ENCODE data around the gene SEMA6A. TPM values are rescaled to one million over a fixed set of nuclear protein-coding genes. Genes with fewer than 3 reads are reported as not detected.
A peak's percentile ranks its signal among the peaks of the same experiment; 100 is the strongest.

The SEMA6A gene
- total and polyA plus RNA-seq, 10 of the 15 experiments (the other 5 are each of a cell fraction or from before 2014, with no cell fraction given): 0.16 to 10.2 (median 1.1) TPM

DNA sequence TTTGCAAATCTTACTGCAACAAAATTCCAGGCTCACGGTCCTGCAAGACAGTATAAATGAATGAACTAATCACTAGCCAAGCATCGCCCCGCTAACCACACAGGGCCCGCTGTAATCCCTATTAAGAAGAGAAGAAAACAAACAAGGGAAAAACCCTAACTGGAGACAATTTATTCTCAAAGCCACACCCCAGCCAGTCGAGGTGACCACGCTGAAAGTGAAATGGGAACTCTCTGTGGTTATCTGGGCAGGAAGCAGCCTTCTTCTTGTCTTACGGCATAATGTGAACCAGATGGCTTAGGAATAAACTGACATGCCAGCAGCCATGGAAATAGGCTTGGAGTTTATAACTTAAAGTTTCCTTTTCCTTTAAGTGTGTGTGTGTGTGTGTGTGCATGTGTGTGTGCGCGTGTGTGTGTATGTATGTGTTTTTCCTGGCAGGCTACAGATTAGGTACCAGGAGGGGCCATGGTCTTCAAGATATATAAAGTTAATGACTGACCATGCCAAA, 120.2 kb downstream of the SEMA6A start (continued):
- TF ChIP-seq RELA (IDR thresholded peaks at IDR 0.05; ENCODE audit: borderline replicate concordance, partially characterized antibody) (peak; percentile 20), NR2C2 (IDR thresholded peaks at IDR 0.05; ENCODE audit: borderline replicate concordance, control insufficient read depth, insufficient read length, low read depth) (no peak), IKZF1 (conservative IDR thresholded peaks at IDR 0.05) (peak; percentile 85), SRF (IDR thresholded peaks at IDR 0.05; ENCODE audit: low read depth in 2 of 2, low read length in 2 of 2) (no peak), NR2F1 (conservative IDR thresholded peaks at IDR 0.05) (no peak), ZNF274 (IDR thresholded peaks at IDR 0.05; ENCODE audit: insufficient read depth, insufficient read length) (no peak), MYC (IDR thresholded peaks at IDR 0.05; ENCODE audit: insufficient read depth, insufficient read length, insufficient replicate concordance, low read length, severe bottlenecking) (no peak), ZBED1 (IDR thresholded peaks at IDR 0.05; ENCODE audit: borderline replicate concordance) (peak; percentile 37; the same call in 1 of the 2 replicates), POU2F2 (IDR thresholded peaks at IDR 0.05; ENCODE audit: borderline replicate concordance, low read depth, low read length) (peak; percentile 40; the same call in 2 of the 3 replicates), PAX5 (IDR thresholded peaks at IDR 0.05; ENCODE audit: borderline replicate concordance, low read depth, low read length) (peak; percentile 51; the same call in 1 of the 2 replicates), NBN (IDR thresholded peaks at IDR 0.05) (peak; percentile 66; the same call in 1 of the 2 replicates), KDM1A (IDR thresholded peaks at IDR 0.05; ENCODE audit: borderline replicate concordance) (no peak), STAT3 (IDR thresholded peaks at IDR 0.05; ENCODE audit: low read depth, low read length) (no peak), CBX5 (IDR thresholded peaks at IDR 0.05; ENCODE audit: low read depth) (no peak)
- TF ChIP-seq, protein P1, sequence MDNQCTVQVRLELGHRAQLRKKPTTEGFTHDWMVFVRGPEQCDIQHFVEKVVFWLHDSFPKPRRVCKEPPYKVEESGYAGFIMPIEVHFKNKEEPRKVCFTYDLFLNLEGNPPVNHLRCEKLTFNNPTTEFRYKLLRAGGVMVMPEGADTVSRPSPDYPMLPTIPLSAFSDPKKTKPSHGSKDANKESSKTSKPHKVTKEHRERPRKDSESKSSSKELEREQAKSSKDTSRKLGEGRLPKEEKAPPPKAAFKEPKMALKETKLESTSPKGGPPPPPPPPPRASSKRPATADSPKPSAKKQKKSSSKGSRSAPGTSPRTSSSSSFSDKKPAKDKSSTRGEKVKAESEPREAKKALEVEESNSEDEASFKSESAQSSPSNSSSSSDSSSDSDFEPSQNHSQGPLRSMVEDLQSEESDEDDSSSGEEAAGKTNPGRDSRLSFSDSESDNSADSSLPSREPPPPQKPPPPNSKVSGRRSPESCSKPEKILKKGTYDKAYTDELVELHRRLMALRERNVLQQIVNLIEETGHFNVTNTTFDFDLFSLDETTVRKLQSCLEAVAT (IDR thresholded peaks at IDR 0.05): peak; percentile 65; the same call in 1 of the 2 replicates
- TF ChIP-seq, protein P2, sequence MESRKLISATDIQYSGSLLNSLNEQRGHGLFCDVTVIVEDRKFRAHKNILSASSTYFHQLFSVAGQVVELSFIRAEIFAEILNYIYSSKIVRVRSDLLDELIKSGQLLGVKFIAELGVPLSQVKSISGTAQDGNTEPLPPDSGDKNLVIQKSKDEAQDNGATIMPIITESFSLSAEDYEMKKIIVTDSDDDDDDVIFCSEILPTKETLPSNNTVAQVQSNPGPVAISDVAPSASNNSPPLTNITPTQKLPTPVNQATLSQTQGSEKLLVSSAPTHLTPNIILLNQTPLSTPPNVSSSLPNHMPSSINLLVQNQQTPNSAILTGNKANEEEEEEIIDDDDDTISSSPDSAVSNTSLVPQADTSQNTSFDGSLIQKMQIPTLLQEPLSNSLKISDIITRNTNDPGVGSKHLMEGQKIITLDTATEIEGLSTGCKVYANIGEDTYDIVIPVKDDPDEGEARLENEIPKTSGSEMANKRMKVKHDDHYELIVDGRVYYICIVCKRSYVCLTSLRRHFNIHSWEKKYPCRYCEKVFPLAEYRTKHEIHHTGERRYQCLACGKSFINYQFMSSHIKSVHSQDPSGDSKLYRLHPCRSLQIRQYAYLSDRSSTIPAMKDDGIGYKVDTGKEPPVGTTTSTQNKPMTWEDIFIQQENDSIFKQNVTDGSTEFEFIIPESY (IDR thresholded peaks at IDR 0.05): no peak
- TF ChIP-seq, protein P3, sequence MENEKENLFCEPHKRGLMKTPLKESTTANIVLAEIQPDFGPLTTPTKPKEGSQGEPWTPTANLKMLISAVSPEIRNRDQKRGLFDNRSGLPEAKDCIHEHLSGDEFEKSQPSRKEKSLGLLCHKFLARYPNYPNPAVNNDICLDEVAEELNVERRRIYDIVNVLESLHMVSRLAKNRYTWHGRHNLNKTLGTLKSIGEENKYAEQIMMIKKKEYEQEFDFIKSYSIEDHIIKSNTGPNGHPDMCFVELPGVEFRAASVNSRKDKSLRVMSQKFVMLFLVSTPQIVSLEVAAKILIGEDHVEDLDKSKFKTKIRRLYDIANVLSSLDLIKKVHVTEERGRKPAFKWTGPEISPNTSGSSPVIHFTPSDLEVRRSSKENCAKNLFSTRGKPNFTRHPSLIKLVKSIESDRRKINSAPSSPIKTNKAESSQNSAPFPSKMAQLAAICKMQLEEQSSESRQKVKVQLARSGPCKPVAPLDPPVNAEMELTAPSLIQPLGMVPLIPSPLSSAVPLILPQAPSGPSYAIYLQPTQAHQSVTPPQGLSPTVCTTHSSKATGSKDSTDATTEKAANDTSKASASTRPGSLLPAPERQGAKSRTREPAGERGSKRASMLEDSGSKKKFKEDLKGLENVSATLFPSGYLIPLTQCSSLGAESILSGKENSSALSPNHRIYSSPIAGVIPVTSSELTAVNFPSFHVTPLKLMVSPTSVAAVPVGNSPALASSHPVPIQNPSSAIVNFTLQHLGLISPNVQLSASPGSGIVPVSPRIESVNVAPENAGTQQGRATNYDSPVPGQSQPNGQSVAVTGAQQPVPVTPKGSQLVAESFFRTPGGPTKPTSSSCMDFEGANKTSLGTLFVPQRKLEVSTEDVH (IDR thresholded peaks at IDR 0.05; ENCODE audit: low read depth, partially characterized antibody): no peak
- TF ChIP-seq, protein P4, sequence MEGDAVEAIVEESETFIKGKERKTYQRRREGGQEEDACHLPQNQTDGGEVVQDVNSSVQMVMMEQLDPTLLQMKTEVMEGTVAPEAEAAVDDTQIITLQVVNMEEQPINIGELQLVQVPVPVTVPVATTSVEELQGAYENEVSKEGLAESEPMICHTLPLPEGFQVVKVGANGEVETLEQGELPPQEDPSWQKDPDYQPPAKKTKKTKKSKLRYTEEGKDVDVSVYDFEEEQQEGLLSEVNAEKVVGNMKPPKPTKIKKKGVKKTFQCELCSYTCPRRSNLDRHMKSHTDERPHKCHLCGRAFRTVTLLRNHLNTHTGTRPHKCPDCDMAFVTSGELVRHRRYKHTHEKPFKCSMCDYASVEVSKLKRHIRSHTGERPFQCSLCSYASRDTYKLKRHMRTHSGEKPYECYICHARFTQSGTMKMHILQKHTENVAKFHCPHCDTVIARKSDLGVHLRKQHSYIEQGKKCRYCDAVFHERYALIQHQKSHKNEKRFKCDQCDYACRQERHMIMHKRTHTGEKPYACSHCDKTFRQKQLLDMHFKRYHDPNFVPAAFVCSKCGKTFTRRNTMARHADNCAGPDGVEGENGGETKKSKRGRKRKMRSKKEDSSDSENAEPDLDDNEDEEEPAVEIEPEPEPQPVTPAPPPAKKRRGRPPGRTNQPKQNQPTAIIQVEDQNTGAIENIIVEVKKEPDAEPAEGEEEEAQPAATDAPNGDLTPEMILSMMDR (IDR thresholded peaks at IDR 0.05 in 2 of 3, conservative IDR thresholded peaks at IDR 0.05 in 1 of 3; ENCODE audit: control insufficient read depth in 2 of 3, extremely low read depth in 1 of 3, insufficient read depth in 1 of 3, low read depth in 3 of 3, low read length in 3 of 3): no peak
- TF ChIP-seq, protein P5, sequence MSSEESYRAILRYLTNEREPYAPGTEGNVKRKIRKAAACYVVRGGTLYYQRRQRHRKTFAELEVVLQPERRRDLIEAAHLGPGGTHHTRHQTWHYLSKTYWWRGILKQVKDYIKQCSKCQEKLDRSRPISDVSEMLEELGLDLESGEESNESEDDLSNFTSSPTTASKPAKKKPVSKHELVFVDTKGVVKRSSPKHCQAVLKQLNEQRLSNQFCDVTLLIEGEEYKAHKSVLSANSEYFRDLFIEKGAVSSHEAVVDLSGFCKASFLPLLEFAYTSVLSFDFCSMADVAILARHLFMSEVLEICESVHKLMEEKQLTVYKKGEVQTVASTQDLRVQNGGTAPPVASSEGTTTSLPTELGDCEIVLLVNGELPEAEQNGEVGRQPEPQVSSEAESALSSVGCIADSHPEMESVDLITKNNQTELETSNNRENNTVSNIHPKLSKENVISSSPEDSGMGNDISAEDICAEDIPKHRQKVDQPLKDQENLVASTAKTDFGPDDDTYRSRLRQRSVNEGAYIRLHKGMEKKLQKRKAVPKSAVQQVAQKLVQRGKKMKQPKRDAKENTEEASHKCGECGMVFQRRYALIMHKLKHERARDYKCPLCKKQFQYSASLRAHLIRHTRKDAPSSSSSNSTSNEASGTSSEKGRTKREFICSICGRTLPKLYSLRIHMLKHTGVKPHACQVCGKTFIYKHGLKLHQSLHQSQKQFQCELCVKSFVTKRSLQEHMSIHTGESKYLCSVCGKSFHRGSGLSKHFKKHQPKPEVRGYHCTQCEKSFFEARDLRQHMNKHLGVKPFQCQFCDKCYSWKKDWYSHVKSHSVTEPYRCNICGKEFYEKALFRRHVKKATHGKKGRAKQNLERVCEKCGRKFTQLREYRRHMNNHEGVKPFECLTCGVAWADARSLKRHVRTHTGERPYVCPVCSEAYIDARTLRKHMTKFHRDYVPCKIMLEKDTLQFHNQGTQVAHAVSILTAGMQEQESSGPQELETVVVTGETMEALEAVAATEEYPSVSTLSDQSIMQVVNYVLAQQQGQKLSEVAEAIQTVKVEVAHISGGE (CRISPR knock-in tag; IDR thresholded peaks at IDR 0.05): no peak
